Measurements from ENCODE around the gene REXO1. TPM values are rescaled to one million over a fixed set of nuclear protein-coding genes. Genes with fewer than 3 reads are reported as not detected.

The REXO1 gene
- total and polyA plus RNA-seq, 2 of the 13 experiments (the other 11 are each of a cell fraction or from before 2014, with no cell fraction given), result 5.0 to 11.2 TPM

- 0 out of 2 replicates have a peak, but pooled peaks have one; percentile 25 for TF ChIP-seq PAXIP1 (CRISPR knock-in tag; conservative IDR thresholded peaks at IDR 0.05)
- TF ChIP-seq MXI1 (IDR thresholded peaks at IDR 0.05; ENCODE audit: borderline replicate concordance, low read depth, low read length), result peak; percentile 46; the same call in 1 of the 3 replicates
- TF ChIP-seq KLF6 (CRISPR knock-in tag; IDR thresholded peaks at IDR 0.05), result peak; percentile 42; the same call in 1 of the 2 replicates
- TF ChIP-seq KLF16 (CRISPR knock-in tag; IDR thresholded peaks at IDR 0.05), result peak in 1 of 2 experiments; percentile 38; a peak in 2 of 4 replicates
- peak; percentile 73; the same call in 1 of the 2 replicates for TF ChIP-seq ZHX2 (IDR thresholded peaks at IDR 0.05; ENCODE audit: low read depth)
- TF ChIP-seq ZHX2 (CRISPR knock-in tag; IDR thresholded peaks at IDR 0.05; ENCODE audit: borderline replicate concordance), result no peak
- 0 out of 2 replicates have a peak, but pooled peaks have one; percentile 80 for TF ChIP-seq ZNF546 (CRISPR knock-in tag; conservative IDR thresholded peaks at IDR 0.05)
- peak; percentile 79 for TF ChIP-seq CTCF (CRISPR knock-in tag; IDR thresholded peaks at IDR 0.05)
- TF ChIP-seq MTA1 (CRISPR knock-in tag; IDR thresholded peaks at IDR 0.05; ENCODE audit: borderline replicate concordance), result no peak
- no peak for TF ChIP-seq ZNF841 (CRISPR knock-in tag; IDR thresholded peaks at IDR 0.05; ENCODE audit: borderline replicate concordance)
- peak; percentile 69; the same call in 1 of the 2 replicates for TF ChIP-seq ZFP91 (CRISPR knock-in tag; IDR thresholded peaks at IDR 0.05; ENCODE audit: borderline replicate concordance)
- 0 out of 2 replicates have a peak, but pooled peaks have one; percentile 4 for TF ChIP-seq MYC (CRISPR knock-in tag; IDR thresholded peaks at IDR 0.05; ENCODE audit: borderline replicate concordance)
- peak; percentile 30; the same call in 1 of the 2 replicates for TF ChIP-seq STAG1 (CRISPR knock-in tag; IDR thresholded peaks at IDR 0.05)
- no peak for TF ChIP-seq SOX6 (IDR thresholded peaks at IDR 0.05)
- TF ChIP-seq SOX6 (CRISPR knock-in tag; IDR thresholded peaks at IDR 0.05), result 0 out of 2 replicates have a peak, but pooled peaks have one; percentile 32
Observed at GRCh38 chr19:1848399-1849131, at the start of gene REXO1 (continued).

Measured in HepG2 (cell line).